ENCODE results near the gene GNGT1.

The GNGT1 gene

GRCh38 chr7:93906267-93906666 lies at the start of gene GNGT1:
TSS of gene GNGT1 (plus strand) at chr7:93906567. CDS start at chr7:93906747, 180 bp downstream.
- no peak for DNase-seq (ENCODE audit: low read depth in 4 of 4, low spot score in 1 of 4)

- DNase-seq (ENCODE audit: low read depth in 4 of 4, low spot score in 1 of 4): no peak
Measured at GRCh38 chr7:93858857-93859256, 47.5 kb upstream of the GNGT1 start.

- DNase-seq (ENCODE audit: low read depth in 4 of 4, low spot score in 1 of 4): no peak
Measured at GRCh38 chr7:93860261-93860660, 46.1 kb upstream of the GNGT1 start.

- no peak for DNase-seq (ENCODE audit: low read depth in 4 of 4, low spot score in 1 of 4)
Measured at GRCh38 chr7:93861325-93861949, 44.9 kb upstream of the GNGT1 start.

GRCh38 chr7:93862651-93863050 lies 43.7 kb upstream of the GNGT1 start:
- no peak for DNase-seq (ENCODE audit: low read depth in 4 of 4, low spot score in 1 of 4)

- DNase-seq (ENCODE audit: low read depth in 4 of 4, low spot score in 1 of 4): no peak
Measured at GRCh38 chr7:93866886-93867285, 39.5 kb upstream of the GNGT1 start.

- DNase-seq (ENCODE audit: low read depth in 4 of 4, low spot score in 1 of 4): no peak
Measured at GRCh38 chr7:93873998-93874574, 32.3 kb upstream of the GNGT1 start.

GRCh38 chr7:93877742-93878141 lies 28.6 kb upstream of the GNGT1 start:
- DNase-seq (ENCODE audit: low read depth in 4 of 4, low spot score in 1 of 4): no peak

- no peak for DNase-seq (ENCODE audit: low read depth in 4 of 4, low spot score in 1 of 4)
Measured at GRCh38 chr7:93879356-93879755, 27.0 kb upstream of the GNGT1 start.

- no peak for DNase-seq (ENCODE audit: low read depth in 4 of 4, low spot score in 1 of 4)
Measured at GRCh38 chr7:93882468-93882867, 23.9 kb upstream of the GNGT1 start.

GRCh38 chr7:93883078-93883916 lies 23.1 kb upstream of the GNGT1 start:
- DNase-seq (ENCODE audit: low read depth in 4 of 4, low spot score in 1 of 4): no peak

- no peak for DNase-seq (ENCODE audit: low read depth in 4 of 4, low spot score in 1 of 4)
Measured at GRCh38 chr7:93883917-93884345, 22.4 kb upstream of the GNGT1 start.

GRCh38 chr7:93884541-93884940 lies 21.8 kb upstream of the GNGT1 start:
- no peak for DNase-seq (ENCODE audit: low read depth in 4 of 4, low spot score in 1 of 4)

- DNase-seq (ENCODE audit: low read depth in 4 of 4, low spot score in 1 of 4): no peak
Measured at GRCh38 chr7:93889261-93889660, 17.1 kb upstream of the GNGT1 start.

GRCh38 chr7:93890041-93890463 lies 16.3 kb upstream of the GNGT1 start:
- no peak for DNase-seq (ENCODE audit: low read depth in 4 of 4, low spot score in 1 of 4)

GRCh38 chr7:93890464-93891068 lies 15.8 kb upstream of the GNGT1 start, which contains the start of gene TFPI2:
TSS of gene TFPI2 (minus strand) at chr7:93890753. CDS start at chr7:93890678, 75 bp downstream.
- DNase-seq (ENCODE audit: low read depth in 4 of 4, low spot score in 1 of 4): peak in 1 of 4 experiments; percentile 3

GRCh38 chr7:93894426-93894825 lies 11.9 kb upstream of the GNGT1 start:
- DNase-seq (ENCODE audit: low read depth in 4 of 4, low spot score in 1 of 4): no peak

- no peak for DNase-seq (ENCODE audit: low read depth in 4 of 4, low spot score in 1 of 4)
Measured at GRCh38 chr7:93894966-93895640, 11.3 kb upstream of the GNGT1 start.

- no peak for DNase-seq (ENCODE audit: low read depth in 4 of 4, low spot score in 1 of 4)
Measured at GRCh38 chr7:93895859-93896600, 10.3 kb upstream of the GNGT1 start.

GRCh38 chr7:93897680-93898079 lies 8.7 kb upstream of the GNGT1 start:
- DNase-seq (ENCODE audit: low read depth in 4 of 4, low spot score in 1 of 4): no peak
